Endothelial cell of umbilical vein (primary cell): ENCODE data around the gene ENTPD6. TPM values are rescaled to one million over a fixed set of nuclear protein-coding genes. Genes with fewer than 3 reads are reported as not detected.

Experiments
- BruUV-seq: library from RNA; stranded (reverse); fragments of 400-500 nt; replicated peaks from 2 replicates; lab custom pipeline; 2021; lab: Mats Ljungman, UMichigan
- CTCF ChIA-PET: fragments of 300-600, 350-600 bp; sonication (Branson Sonifier 250); formaldehyde crosslinking; loops from one replicate; lab custom pipeline; 2021; ENCODE audit warnings: antibody characterized with exemption, inconsistent platforms; lab: Charles Lee
- POLR2A ChIA-PET: fragments of 300-600, 350-600 bp; sonication (Branson Sonifier 250); formaldehyde crosslinking; loops from one replicate; lab custom pipeline; 2021; ENCODE audit warnings: antibody characterized with exemption, inconsistent platforms; lab: Charles Lee
- DNase-seq: peaks from one replicate; pipeline ENCODE4 v3.0.0-alpha.2; 2011; ENCODE audit warnings: low read depth, low spot score
- FAIRE-seq: peaks from 2 replicates; lab custom pipeline; 2011; peaks lifted over from hg19 to GRCh38; lab: Jason Lieb, UNC
- H2AFZ ChIP-seq: 2 replicates; pipeline ENCODE4 v1.6.0; 2012; ENCODE audit warnings: low read depth, low read length, control low read depth, inconsistent platforms
- H3K27ac ChIP-seq: 2 replicates; pipeline ENCODE4 v1.5.1; 2011; ENCODE audit warnings: low read depth, mild to moderate bottlenecking, control low read depth, low read length, moderate library complexity; ENCODE audit not compliant: insufficient read depth
- H3K27me3 ChIP-seq, 2 experiments: 2 replicates each; pipeline versions ENCODE4 v1.6.0 to v1.6.1; 2011; ENCODE audit warnings: low read length in 2 of 2, mixed read lengths in 1 of 2; ENCODE audit not compliant: control insufficient read depth in 2 of 2, insufficient read depth in 2 of 2
- H3K36me3 ChIP-seq, 2 experiments: 2 replicates in 1 of 2; 3 replicates in 1 of 2; pipeline ENCODE4 v1.5.1; 2011; ENCODE audit warnings: low read length in 2 of 2, mild to moderate bottlenecking in 1 of 2, moderate library complexity in 1 of 2; ENCODE audit not compliant: control insufficient read depth in 2 of 2, insufficient read depth in 2 of 2; ENCODE audit errors: extremely low read depth in 1 of 2
- H3K4me1 ChIP-seq: 3 replicates; pipeline ENCODE4 v1.5.1; 2011; ENCODE audit warnings: mild to moderate bottlenecking, low read length; ENCODE audit not compliant: control insufficient read depth, insufficient read depth; ENCODE audit errors: extremely low read depth
- H3K4me2 ChIP-seq: 2 replicates; pipeline ENCODE4 v1.6.1; 2011; ENCODE audit warnings: low read length, control low read depth, mixed read lengths; ENCODE audit not compliant: insufficient read depth
- H3K4me3 ChIP-seq, 3 experiments: fragments of 200-600 bp in 1 of 3; sonication (generic), shearing (Covaris generic) in 1 of 3; replicated peaks in 1 of 3; 2 replicates each; pipeline ENCODE4 v1.5.1; 2011 to 2016; ENCODE audit warnings: control low read depth in 3 of 3, low read length in 3 of 3, mild to moderate bottlenecking in 2 of 3, inconsistent platforms in 1 of 3, low read depth in 1 of 3, moderate library complexity in 1 of 3; ENCODE audit not compliant: insufficient read depth in 1 of 3
- H3K79me2 ChIP-seq: 2 replicates; pipeline ENCODE4 v1.6.0; 2012; ENCODE audit warnings: low read length, inconsistent platforms; ENCODE audit not compliant: control insufficient read depth, insufficient read depth
- H3K9ac ChIP-seq: replicated peaks from 2 replicates; pipeline ENCODE3; 2011; ENCODE audit warnings: low read length, control low read depth; ENCODE audit not compliant: insufficient read depth; ENCODE audit errors: extremely low read depth
- H3K9me1 ChIP-seq: replicated peaks from 3 replicates; pipeline ENCODE4 v1.6.0; 2011; ENCODE audit warnings: mild to moderate bottlenecking, low read length; ENCODE audit not compliant: control insufficient read depth, insufficient read depth; ENCODE audit errors: extremely low read depth
- H3K9me3 ChIP-seq: replicated peaks from 2 replicates; pipeline ENCODE4 v1.5.1; 2012; ENCODE audit warnings: low read length, inconsistent platforms; ENCODE audit not compliant: control insufficient read depth, insufficient read depth
- H4K20me1 ChIP-seq: replicated peaks from 2 replicates; pipeline ENCODE3; 2011; ENCODE audit warnings: mild to moderate bottlenecking, low read length; ENCODE audit not compliant: control insufficient read depth, insufficient read depth; ENCODE audit errors: extremely low read depth
- EZH2 ChIP-seq: IDR thresholded peaks from 2 replicates; pipeline ENCODE4 v1.6.1; 2012; ENCODE audit warnings: borderline replicate concordance, low read depth, mild to moderate bottlenecking, moderate library complexity, low read length, inconsistent platforms; ENCODE audit not compliant: severe bottlenecking
- FOS ChIP-seq: IDR thresholded peaks from 2 replicates; pipeline ENCODE4 v1.6.1; 2011; ENCODE audit warnings: mild to moderate bottlenecking, low read length, moderate library complexity, borderline replicate concordance; ENCODE audit not compliant: insufficient read depth
- GATA2 ChIP-seq: IDR thresholded peaks from 2 replicates; pipeline ENCODE4 v1.7.0; 2011; ENCODE audit warnings: low read depth, mild to moderate bottlenecking, moderate library complexity, mixed read lengths, low read length; ENCODE audit not compliant: insufficient read length, insufficient read depth
- JUN ChIP-seq: IDR thresholded peaks from 2 replicates; pipeline ENCODE4 v1.6.1; 2011; ENCODE audit warnings: borderline replicate concordance, low read depth; ENCODE audit not compliant: insufficient read length, insufficient read depth
- MYC ChIP-seq: IDR thresholded peaks from one replicate; pipeline ENCODE4 v1.6.1; 2011; ENCODE audit warnings: mild to moderate bottlenecking, low read depth, low read length
- POLR2A ChIP-seq: IDR thresholded peaks from 2 replicates; pipeline ENCODE4 v1.6.1; 2012; ENCODE audit warnings: low read depth, mild to moderate bottlenecking, control low read depth, low read length
- POLR2AphosphoS5 ChIP-seq: IDR thresholded peaks from 2 replicates; pipeline ENCODE4 v1.6.1; 2012; ENCODE audit warnings: low read depth, mild to moderate bottlenecking, control low read depth, low read length, moderate library complexity; ENCODE audit not compliant: insufficient read depth
- dilution Hi-C: fragments of 300-500 bp; cut with MboI; formaldehyde crosslinking; loops from one replicate; pipeline ENCODE4 v1.15.0; 2019; ENCODE audit warnings: low sequenced_read_pairs; ENCODE audit not compliant: extremely low pct_ligation_motif_present
- intact Hi-C: fragments of 100-400 bp; cut with micrococcal nuclease; formaldehyde crosslinking; loops from one replicate; pipeline ENCODE4 v1.10.0; 2022
- polyA plus RNA-seq, 4 experiments: library from polyadenylated mRNA; depleted of rRNA in 3 of 4; stranded (reverse) in 3 of 4; unstranded in 1 of 4; fragments of >200 nt; gene quantifications; 2 replicates each; pipeline versions ENCODE4 v1.2.1 to v1.2.3, GENCODE V29; 2011 to 2012; ENCODE audit warnings: missing spikeins in 1 of 4
- total RNA-seq: library from RNA; stranded (reverse); gene quantifications from 2 replicates; pipeline ENCODE4 v1.2.3, GENCODE V29; 2021
- TF ChIP-seq, protein P1 (sequence below), 2 donors: IDR thresholded peaks; 1 replicate in 1 of 2; 2 replicates in 1 of 2; pipeline ENCODE4 v1.5.1; 2011; ENCODE audit warnings: low read length in 2 of 2, mild to moderate bottlenecking in 2 of 2, moderate library complexity in 2 of 2, control low read depth in 1 of 2, inconsistent platforms in 1 of 2, low read depth in 1 of 2; ENCODE audit not compliant: insufficient read depth in 1 of 2; ENCODE audit errors: extremely low read depth in 1 of 2
- TF ChIP-seq, protein P2 (sequence below): IDR thresholded peaks from 2 replicates; pipeline ENCODE4 v1.6.1; 2011; ENCODE audit not compliant: insufficient read depth, insufficient read length

ENTPD6 gene
- total and polyA plus RNA-seq, 2 donors (not counting 3 experiments of a cell fraction or from before 2014, with no cell fraction given) = 51.2 to 86.3 TPM

DNA sequence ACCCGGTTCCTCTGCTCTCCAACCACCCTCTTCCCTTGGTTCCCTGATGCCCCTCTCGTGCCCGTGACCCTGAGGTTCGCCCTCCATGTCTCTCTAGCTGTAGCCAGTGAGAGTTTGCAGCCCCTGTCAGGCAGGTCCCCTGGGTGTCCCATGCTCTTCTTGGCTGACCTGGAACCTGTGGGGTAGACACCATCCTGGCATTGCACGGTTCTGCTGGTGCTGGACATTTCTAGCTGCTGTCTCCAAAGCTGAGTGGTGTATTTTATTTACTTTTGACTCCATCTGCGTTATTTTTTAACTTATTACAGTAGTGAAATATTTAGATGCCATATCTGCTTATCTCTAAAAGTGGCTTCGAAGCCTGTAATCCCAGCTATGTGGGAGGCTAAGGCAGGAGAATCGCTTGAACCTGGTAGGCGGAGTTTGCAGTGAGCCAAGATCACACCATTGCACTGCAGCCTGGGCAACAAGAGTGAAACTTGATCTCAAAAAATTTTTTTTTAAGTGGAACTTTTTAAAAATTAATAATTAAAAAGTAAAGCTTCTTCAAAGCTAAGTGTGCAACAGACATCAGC lies 12.5 kb downstream of the ENTPD6 start:
- dilution Hi-C loops = no loop called here
- Histone ChIP-seq H3K36me3 (peaks cover 0 to 4% of the 10 kb centered on the region in 2 experiments), H3K4me1 (no peaks in the 10 kb centered on the region), H3K9ac (no peak overlapping the region), H3K27me3 (no peaks in the 10 kb centered on the region), H3K79me2 (peaks cover 8% of the 10 kb centered on the region), H2AFZ (no peak overlapping the region), H4K20me1 (no peaks in the 10 kb centered on the region), H3K9me1 (no peaks in the 10 kb centered on the region), H3K27ac (no peak overlapping the region), H3K9me3 (no peaks in the 10 kb centered on the region), H3K4me3 (no peak overlapping the region), H3K4me2 (no peak overlapping the region)
- FAIRE-seq (no peak), DNase-seq (no peak)
- intact Hi-C loops = no loop called here
- no TSS peak for BruUV-seq
- no peak for TF ChIP-seq POLR2A
- no peak for TF ChIP-seq JUN
- TF ChIP-seq, protein P1, sequence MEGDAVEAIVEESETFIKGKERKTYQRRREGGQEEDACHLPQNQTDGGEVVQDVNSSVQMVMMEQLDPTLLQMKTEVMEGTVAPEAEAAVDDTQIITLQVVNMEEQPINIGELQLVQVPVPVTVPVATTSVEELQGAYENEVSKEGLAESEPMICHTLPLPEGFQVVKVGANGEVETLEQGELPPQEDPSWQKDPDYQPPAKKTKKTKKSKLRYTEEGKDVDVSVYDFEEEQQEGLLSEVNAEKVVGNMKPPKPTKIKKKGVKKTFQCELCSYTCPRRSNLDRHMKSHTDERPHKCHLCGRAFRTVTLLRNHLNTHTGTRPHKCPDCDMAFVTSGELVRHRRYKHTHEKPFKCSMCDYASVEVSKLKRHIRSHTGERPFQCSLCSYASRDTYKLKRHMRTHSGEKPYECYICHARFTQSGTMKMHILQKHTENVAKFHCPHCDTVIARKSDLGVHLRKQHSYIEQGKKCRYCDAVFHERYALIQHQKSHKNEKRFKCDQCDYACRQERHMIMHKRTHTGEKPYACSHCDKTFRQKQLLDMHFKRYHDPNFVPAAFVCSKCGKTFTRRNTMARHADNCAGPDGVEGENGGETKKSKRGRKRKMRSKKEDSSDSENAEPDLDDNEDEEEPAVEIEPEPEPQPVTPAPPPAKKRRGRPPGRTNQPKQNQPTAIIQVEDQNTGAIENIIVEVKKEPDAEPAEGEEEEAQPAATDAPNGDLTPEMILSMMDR (IDR thresholded peaks at IDR 0.05; ENCODE audit: extremely low read depth in 1 of 2, insufficient read depth in 1 of 2, low read depth in 1 of 2, low read length in 2 of 2) = no peak
- TF ChIP-seq, protein P2, sequence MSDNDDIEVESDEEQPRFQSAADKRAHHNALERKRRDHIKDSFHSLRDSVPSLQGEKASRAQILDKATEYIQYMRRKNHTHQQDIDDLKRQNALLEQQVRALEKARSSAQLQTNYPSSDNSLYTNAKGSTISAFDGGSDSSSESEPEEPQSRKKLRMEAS = no peak
- TF ChIP-seq GATA2 = no peak
- TF ChIP-seq EZH2 = no peak
- no peak for TF ChIP-seq POLR2AphosphoS5
- no peak for TF ChIP-seq MYC
- no peak for TF ChIP-seq FOS
- CTCF ChIA-PET = interaction anchor here (1.4 kb wide), 1 partner anchor 12 kb away, joined by 3 read pairs; the partner anchor contains the start of gene ENTPD6
- POLR2A ChIA-PET = no interaction called here
